Measurements from ENCODE around the gene KCNH5.

DNA sequence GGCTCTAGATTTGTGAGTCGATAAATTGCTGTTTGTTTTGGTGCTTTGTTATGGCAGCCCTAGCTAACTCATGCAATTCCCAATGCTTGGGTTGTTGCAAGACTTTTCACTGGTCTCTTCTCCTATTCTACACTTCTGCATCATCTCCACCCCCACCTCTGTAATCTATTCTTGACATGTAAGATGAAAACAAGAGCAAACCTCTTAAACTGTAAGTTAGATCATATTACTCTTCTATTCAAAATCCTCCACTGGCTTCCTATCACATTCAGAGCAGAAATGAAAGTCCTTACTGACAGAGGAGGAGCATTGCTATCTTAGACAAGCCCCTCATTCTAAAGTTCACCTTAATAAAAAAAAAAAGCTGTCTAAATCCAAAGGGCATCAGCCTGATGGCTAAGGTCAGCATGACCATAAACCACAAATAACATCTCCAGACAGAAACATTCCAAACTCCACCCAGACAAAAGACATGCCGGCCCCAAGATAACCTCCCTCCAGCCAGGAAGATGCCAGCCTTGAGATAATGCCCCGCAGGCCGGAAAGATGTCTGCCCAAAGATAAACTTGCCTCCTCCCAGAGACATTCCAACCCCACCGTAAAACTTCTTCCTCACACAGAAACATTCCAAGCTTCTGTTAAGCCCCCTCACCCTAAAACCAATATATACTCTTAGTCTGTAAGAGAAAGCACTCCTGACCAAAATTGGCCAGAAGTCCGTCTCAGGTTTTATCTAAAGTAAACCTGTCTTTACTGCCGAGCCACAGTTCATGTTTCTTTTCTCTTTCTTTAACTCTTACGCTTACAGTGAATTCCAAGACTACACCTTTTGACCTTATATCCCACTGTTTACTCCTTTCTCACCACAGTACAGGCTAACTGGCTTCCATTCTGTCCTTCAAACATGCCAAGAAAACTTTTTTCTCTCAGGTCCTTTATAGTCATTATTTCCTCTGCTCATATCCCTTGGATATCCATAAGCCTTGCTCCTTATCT lies 308.9 kb downstream of the KCNH5 start:
- TF ChIP-seq TAF1 (IDR thresholded peaks at IDR 0.05; ENCODE audit: borderline replicate concordance, insufficient read depth, low read length) (no peak), SIN3A (IDR thresholded peaks at IDR 0.05; ENCODE audit: borderline replicate concordance, insufficient read depth, low read length) (no peak), POLR2AphosphoS5 (IDR thresholded peaks at IDR 0.05; ENCODE audit: low read depth, low read length) (no peak)
- TF ChIP-seq, protein P1, sequence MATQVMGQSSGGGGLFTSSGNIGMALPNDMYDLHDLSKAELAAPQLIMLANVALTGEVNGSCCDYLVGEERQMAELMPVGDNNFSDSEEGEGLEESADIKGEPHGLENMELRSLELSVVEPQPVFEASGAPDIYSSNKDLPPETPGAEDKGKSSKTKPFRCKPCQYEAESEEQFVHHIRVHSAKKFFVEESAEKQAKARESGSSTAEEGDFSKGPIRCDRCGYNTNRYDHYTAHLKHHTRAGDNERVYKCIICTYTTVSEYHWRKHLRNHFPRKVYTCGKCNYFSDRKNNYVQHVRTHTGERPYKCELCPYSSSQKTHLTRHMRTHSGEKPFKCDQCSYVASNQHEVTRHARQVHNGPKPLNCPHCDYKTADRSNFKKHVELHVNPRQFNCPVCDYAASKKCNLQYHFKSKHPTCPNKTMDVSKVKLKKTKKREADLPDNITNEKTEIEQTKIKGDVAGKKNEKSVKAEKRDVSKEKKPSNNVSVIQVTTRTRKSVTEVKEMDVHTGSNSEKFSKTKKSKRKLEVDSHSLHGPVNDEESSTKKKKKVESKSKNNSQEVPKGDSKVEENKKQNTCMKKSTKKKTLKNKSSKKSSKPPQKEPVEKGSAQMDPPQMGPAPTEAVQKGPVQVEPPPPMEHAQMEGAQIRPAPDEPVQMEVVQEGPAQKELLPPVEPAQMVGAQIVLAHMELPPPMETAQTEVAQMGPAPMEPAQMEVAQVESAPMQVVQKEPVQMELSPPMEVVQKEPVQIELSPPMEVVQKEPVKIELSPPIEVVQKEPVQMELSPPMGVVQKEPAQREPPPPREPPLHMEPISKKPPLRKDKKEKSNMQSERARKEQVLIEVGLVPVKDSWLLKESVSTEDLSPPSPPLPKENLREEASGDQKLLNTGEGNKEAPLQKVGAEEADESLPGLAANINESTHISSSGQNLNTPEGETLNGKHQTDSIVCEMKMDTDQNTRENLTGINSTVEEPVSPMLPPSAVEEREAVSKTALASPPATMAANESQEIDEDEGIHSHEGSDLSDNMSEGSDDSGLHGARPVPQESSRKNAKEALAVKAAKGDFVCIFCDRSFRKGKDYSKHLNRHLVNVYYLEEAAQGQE (IDR thresholded peaks at IDR 0.05; ENCODE audit: insufficient read depth in 1 of 2, low read depth in 2 of 2, low read length in 2 of 2), result no peak
